ENCODE measurements around the gene STARD5.

The STARD5 gene

GRCh38 chr15:81310480-81310879 is 13.5 kb downstream of the STARD5 start:
- no peak for DNase-seq

GRCh38 chr15:81309647-81310450 is 14.1 kb downstream of the STARD5 start:
- no peak for DNase-seq

- DNase-seq, result no peak
These were observed 15.7 kb downstream of the STARD5 start for GRCh38 chr15:81308260-81308659.

GRCh38 chr15:81304226-81304625 is 19.7 kb downstream of the STARD5 start:
- no peak for DNase-seq

- no peak for DNase-seq
These were observed 20.4 kb downstream of the STARD5 start for GRCh38 chr15:81303244-81304225.

- DNase-seq, result no peak
These were observed 21.2 kb downstream of the STARD5 start for GRCh38 chr15:81302701-81303109.

- no peak for DNase-seq
These were observed 22.0 kb downstream of the STARD5 start for GRCh38 chr15:81301815-81302399.

GRCh38 chr15:81301385-81301784 is 22.6 kb downstream of the STARD5 start:
- DNase-seq, result no peak

GRCh38 chr15:81299630-81300273 is 24.2 kb downstream of the STARD5 start:
- no peak for DNase-seq

GRCh38 chr15:81299156-81299555 is 24.8 kb downstream of the STARD5 start:
- no peak for DNase-seq

GRCh38 chr15:81298611-81299010 is 25.3 kb downstream of the STARD5 start:
- DNase-seq, result no peak

- no peak for DNase-seq
These were observed 26.1 kb downstream of the STARD5 start for GRCh38 chr15:81297603-81298575.

GRCh38 chr15:81297147-81297572 is 26.8 kb downstream of the STARD5 start:
- DNase-seq, result no peak

GRCh38 chr15:81296673-81297072 is 27.3 kb downstream of the STARD5 start:
- DNase-seq, result no peak

- no peak for DNase-seq
These were observed 27.8 kb downstream of the STARD5 start for GRCh38 chr15:81296186-81296585.

- no peak for DNase-seq
These were observed 28.3 kb downstream of the STARD5 start for GRCh38 chr15:81295486-81296121.

- no peak for DNase-seq
These were observed 29.4 kb downstream of the STARD5 start for GRCh38 chr15:81294516-81294880.

- no peak for DNase-seq
These were observed 30.0 kb downstream of the STARD5 start for GRCh38 chr15:81293728-81294515.

GRCh38 chr15:81292523-81293001 is 31.4 kb downstream of the STARD5 start:
- DNase-seq, result no peak

GRCh38 chr15:81291916-81292522 is 31.9 kb downstream of the STARD5 start:
- DNase-seq, result no peak

All from T1000 (cell line).